Muscle of leg (tissue), 11 donors: ENCODE data around the gene ZNF454. TPM values are rescaled to one million over a fixed set of nuclear protein-coding genes. Genes with fewer than 3 reads are reported as not detected.

ENCODE experiments used
- DNase-seq: peaks from one replicate; pipeline ENCODE4 v3.0.0; 2013
- H3K27ac ChIP-seq: one replicate; pipeline ENCODE4 v1.5.1; 2013; ENCODE audit warnings: mild to moderate bottlenecking, low read length, control low read depth
- H3K27me3 ChIP-seq: one replicate; pipeline ENCODE4 v1.6.1; 2013; ENCODE audit warnings: low read length; ENCODE audit not compliant: control insufficient read depth, insufficient read depth
- H3K36me3 ChIP-seq: one replicate; pipeline ENCODE4 v1.6.1; 2013; ENCODE audit warnings: low read length; ENCODE audit not compliant: control insufficient read depth, insufficient read depth
- H3K4me1 ChIP-seq: one replicate; pipeline ENCODE4 v1.6.1; 2013; ENCODE audit warnings: low read length; ENCODE audit not compliant: control insufficient read depth, insufficient read depth
- H3K4me3 ChIP-seq: one replicate; pipeline ENCODE4 v1.5.1; 2013; ENCODE audit warnings: low read length, control low read depth
- H3K9me3 ChIP-seq: replicated peaks from 2 replicates; pipeline ENCODE4 v1.6.1; 2013; ENCODE audit warnings: low read depth, low read length; ENCODE audit not compliant: control insufficient read depth
- WGBS: methylation state at CpG from one replicate; pipeline ENCODE4 v1.1.5; 2013; ENCODE audit warnings: missing lambda C conversion rate; ENCODE audit not compliant: insufficient coverage; 5-methylcytosine and 5-hydroxymethylcytosine counted together
- polyA plus RNA-seq, 8 donors: library from polyadenylated mRNA; unstranded; fragments of 120-200 nt; gene quantifications; one replicate each; pipeline versions ENCODE4 v1.2.1 to v1.2.3, GENCODE V29; 2013; ENCODE audit warnings: inconsistent platforms in 1 of 8, low replicate concordance in 1 of 8; ENCODE audit not compliant: insufficient read length in 8 of 8, insufficient read depth in 1 of 8
- total RNA-seq: library from RNA; stranded (reverse); fragments of 120-200 nt; gene quantifications from one replicate; pipeline ENCODE4 v1.2.4, GENCODE V29; 2013

ZNF454 gene
- total and polyA plus RNA-seq, 9 donors, result 2.5 to 4.9 (median 3.1) TPM

DNA sequence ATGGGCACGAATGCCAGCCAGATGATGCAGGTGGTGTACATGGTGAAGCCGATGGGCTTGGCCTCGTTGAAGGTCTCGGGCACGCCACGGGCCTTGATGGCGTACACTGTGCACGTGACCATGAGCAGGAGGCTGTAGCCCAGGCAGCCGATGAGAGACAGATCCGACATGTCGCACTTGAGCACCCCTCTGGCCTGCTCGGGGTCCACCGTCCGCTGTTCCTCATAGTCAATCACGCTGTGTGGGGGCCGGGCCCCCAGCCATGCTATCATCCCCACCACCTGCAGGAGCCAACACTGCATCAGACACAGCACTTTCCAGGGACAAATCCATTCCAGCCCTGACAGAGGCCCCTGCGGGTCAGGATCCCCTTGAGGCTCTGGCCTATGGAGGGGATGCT, 41.9 kb downstream of the ZNF454 start:
- H3K4me1 ChIP-seq, result no peaks in the 10 kb centered on the region
- no peaks in the 10 kb centered on the region for H3K36me3 ChIP-seq
- WGBS, result 97% methylated on average over 17 of the region's 17 CpGs
- H3K9me3 ChIP-seq, result peaks cover 82% of the 10 kb centered on the region
- no peaks in the 10 kb centered on the region for H3K27me3 ChIP-seq
- DNase-seq, result no peak
- no peak overlapping the region for H3K27ac ChIP-seq
- no peak overlapping the region for H3K4me3 ChIP-seq

DNA sequence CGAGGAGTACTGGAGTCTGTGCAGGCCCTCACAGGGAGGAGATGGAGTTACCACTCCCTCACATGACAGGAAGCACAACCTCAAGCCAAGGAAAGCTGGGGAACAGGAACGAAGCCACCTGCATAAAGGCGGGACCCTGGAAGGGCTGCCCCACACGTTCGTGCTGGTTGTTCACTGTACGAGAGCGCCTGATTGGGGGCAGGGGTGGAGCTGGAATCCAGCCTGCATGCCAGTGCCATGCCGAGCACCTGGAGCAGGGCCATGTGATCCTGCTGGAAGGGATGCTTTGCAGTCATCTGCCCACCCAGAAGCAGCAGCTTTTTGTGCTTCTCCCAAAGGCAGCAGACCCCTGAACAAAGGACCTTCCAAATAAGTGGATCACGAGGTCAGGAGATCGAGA, 42.7 kb downstream of the ZNF454 start:
- H3K4me1 ChIP-seq, result no peaks in the 10 kb centered on the region
- H3K9me3 ChIP-seq, result peaks cover 82% of the 10 kb centered on the region
- 98% methylated on average over 9 of the region's 10 CpGs for WGBS
- H3K27me3 ChIP-seq, result no peaks in the 10 kb centered on the region
- H3K4me3 ChIP-seq, result no peak overlapping the region
- no peak overlapping the region for H3K27ac ChIP-seq
- no peak for DNase-seq
- H3K36me3 ChIP-seq, result no peaks in the 10 kb centered on the region

DNA sequence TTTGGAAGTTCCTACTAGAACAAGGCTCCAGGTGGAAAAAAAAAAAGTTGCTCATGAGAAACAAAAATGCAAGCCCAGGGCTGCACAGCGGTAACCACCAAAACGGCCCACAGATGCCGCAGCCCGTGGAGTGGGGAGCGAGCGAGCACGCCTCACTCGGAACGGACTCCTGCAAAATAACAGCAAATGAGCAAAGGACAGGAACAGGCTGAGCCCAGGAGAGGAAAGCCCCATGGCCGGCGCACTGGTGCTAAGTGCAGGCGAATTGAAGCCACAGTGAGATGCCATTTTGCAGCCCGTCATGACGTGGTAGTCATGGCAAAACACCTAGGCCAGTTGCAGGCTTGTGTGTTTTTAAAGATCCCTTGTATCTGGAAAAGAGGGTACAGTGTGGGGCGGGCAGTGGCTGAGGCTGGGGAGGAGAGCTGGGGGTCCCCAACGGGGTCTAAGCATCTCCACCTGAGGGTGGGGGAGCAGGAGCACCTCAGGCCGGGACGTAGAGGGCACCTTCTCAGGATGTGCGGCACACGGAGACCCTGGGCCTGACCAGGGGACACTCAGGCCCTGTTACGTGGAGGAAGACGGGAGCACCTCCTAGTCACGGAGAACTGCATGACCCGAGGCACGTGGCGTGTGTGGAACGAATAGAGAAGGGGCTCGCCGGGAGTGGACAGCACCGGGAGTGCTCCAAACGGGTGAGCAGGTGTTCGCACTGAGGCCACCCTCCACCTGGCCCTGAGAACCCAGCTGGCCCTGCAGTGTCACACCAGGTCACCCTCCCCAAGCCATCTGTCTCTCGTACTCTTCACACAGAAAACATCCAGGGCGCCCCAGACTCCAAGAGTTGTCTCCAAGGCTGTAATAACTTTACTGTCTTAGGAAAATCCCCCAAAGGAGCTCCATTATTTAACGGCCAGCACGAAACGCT, 43.4 kb downstream of the ZNF454 start:
- Histone ChIP-seq H3K4me1 (no peaks in the 10 kb centered on the region), H3K36me3 (no peaks in the 10 kb centered on the region), H3K27ac (no peak overlapping the region), H3K9me3 (peaks cover 81% of the 10 kb centered on the region), H3K27me3 (no peaks in the 10 kb centered on the region), H3K4me3 (no peak overlapping the region)
- DNase-seq, result no peak
- WGBS, result 96% methylated on average over 37 of the region's 37 CpGs

DNA sequence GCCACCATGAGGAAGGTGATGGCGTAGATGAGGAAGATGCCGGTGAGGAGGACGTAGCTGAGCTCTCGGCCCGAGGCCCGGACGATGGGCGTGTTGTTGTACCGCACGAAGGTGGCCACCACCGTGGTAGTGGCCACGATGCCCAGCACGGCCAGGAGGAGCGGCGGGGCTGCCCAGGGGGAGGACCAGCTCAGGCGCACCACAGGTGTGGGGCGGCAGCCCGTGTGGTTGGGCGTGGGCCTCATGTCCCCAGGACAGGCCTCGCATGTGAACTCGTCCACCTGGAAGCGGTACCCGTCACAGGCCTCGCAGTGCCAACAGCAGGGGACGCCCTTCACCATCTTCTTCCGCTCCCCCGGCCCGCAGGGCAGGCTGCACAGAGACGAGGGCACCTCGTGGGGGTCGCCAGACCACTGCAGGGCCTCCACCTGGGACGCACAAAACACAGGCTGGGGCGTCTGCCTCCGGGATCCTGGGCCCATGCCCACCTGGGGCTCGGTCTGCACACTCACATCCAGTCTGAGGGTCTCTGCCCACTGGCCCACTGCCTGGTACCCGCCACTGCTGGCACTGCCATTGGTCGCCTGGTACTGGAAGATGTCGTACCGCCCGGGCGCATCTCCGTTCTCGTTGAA, 45.4 kb downstream of the ZNF454 start:
- Histone ChIP-seq H3K27me3 (no peaks in the 10 kb centered on the region), H3K36me3 (no peaks in the 10 kb centered on the region), H3K27ac (no peak overlapping the region), H3K4me3 (no peak overlapping the region), H3K4me1 (no peaks in the 10 kb centered on the region), H3K9me3 (peaks cover 75% of the 10 kb centered on the region)
- DNase-seq, result no peak
- WGBS, result 99% methylated on average over 43 of the region's 43 CpGs

DNA sequence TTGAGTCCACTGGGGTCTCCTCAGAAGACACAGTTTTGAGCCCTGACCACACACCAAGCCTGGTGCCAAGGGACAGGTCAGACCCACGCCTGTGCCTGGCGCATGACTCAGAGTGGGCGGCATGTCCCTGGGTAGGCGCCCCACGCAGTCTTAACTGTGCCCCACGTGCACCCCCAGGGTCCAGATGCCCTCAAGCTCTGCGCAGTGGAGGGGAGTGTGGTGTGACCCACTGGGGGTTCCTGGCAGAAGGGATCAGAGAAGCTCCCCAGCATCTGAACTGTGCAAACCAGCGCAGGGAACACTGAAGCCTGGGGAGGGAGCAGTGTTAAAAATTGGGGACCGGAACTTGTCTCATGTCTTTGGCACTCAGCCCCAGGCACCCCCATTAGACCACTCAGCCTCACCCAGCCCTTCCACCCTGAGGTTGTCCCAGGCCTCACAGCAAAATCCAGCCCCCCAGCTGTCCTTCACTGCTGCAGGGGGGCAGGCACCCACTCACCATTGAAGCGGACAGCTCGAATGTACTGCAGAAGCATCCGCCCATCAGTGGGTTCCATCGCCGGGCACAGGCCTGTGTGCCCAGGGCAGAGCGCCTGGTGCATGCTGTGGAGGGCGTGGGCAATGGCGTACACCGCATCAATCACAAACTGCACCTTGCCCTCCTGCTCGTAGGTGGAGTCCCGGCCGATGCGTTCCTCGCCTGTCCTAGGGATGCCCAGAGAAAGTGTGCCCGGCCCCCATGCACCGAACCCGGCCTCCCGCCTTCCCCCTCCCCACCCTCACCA, 47.6 kb downstream of the ZNF454 start:
- H3K27me3 ChIP-seq, result peaks cover 13% of the 10 kb centered on the region
- 91% methylated on average over 22 of the region's 27 CpGs for WGBS
- H3K27ac ChIP-seq, result no peak overlapping the region
- H3K36me3 ChIP-seq, result no peaks in the 10 kb centered on the region
- peaks cover 56% of the 10 kb centered on the region for H3K9me3 ChIP-seq
- H3K4me1 ChIP-seq, result no peaks in the 10 kb centered on the region
- DNase-seq, result no peak
- no peak overlapping the region for H3K4me3 ChIP-seq

DNA sequence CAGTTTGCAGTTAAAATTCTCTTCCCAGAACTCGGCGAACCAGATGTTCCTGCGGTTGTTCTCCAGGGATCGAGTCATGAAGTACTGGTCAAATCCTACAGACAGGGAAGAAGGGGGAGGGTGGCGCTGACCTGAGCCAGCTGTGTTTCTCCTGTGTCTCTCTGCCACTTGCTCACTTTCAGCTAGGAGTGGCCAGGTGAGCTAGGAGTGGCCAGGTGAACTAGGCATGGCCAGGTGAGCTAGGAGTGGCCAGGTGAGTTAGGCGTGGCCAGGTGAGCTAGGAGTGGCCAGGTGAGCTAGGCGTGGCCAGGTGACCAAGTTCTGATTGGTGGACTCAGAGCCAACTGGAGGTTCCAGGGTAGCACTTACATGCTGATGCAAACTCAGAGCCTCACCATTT, 48.3 kb downstream of the ZNF454 start:
- Histone ChIP-seq H3K9me3 (peaks cover 50% of the 10 kb centered on the region), H3K4me3 (no peak overlapping the region), H3K27me3 (peaks cover 20% of the 10 kb centered on the region), H3K4me1 (no peaks in the 10 kb centered on the region), H3K36me3 (no peaks in the 10 kb centered on the region), H3K27ac (no peak overlapping the region)
- no peak for DNase-seq
- 91% methylated on average over 4 of the region's 7 CpGs for WGBS

DNA sequence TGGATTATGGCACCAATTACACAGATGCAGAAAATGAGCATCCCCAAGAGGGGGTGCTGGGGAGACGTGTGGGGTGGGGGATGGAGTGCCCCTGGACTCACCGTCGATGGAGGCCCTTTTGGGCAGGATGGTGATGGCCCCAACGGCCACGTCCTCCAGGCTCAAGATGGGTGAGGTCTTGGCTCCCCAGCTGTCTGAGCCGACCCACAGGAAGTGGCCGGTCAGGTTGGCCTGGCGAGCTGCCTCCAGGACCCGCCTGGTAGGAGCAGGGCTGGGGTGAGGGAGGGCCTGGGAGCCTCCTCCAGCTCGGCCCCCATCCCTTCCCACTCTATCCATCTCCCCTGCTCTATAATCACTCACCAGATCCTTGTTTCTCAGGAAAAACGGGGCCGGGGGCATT, 49.5 kb downstream of the ZNF454 start:
- Histone ChIP-seq H3K9me3 (peaks cover 40% of the 10 kb centered on the region), H3K27me3 (peaks cover 27% of the 10 kb centered on the region), H3K27ac (no peak overlapping the region), H3K4me3 (no peak overlapping the region), H3K36me3 (no peaks in the 10 kb centered on the region), H3K4me1 (no peaks in the 10 kb centered on the region)
- 88% methylated on average over 7 of the region's 12 CpGs for WGBS
- no peak for DNase-seq

DNA sequence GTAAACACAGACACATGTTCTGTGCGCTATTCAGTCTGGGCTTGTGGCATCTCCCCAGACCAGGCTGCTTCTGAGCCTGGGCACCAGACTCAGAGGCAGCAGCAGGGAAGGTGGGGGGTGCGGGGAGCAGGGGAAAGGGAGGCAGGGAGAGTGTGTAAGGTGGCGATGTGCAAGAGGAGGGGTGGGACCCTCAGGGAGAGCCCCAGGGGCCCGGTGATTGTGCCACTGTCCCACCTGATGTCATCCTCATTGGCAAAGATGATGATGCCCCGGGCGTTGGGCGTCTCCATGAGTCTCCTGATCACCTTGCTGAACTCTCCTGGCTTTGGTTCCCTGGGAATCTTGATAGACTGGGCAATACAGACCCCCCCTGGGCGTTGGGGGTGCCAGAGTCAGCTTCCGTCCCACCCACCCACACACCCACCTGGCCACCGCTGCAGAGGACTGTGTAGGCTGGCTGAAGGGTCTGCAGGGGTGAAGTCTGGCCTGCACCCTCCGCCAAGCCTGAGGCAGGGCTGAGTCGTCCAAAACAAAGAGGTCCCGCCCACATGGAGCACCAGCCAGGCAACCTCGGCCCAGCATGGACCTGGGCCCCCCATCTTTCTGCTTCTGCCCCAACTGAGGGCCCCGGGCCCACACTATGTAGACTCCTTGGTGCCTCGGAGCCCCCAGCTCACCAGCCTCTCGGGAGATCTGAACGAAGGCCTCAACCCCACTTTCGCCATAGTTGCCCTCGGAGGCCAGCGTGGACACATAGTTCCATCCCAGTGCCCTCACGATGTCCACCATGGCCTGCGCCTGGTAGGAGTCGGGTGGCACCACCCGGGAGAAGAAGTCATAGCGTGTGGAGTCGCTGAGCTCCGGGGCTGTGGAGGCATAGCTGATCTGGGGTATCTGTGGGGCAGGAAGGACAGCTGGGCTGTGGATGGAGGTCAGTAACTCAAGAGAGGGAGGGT, 50.5 kb downstream of the ZNF454 start:
- no peaks in the 10 kb centered on the region for H3K36me3 ChIP-seq
- no peak for DNase-seq
- H3K4me3 ChIP-seq, result no peak overlapping the region
- no peak overlapping the region for H3K27ac ChIP-seq
- peaks cover 36% of the 10 kb centered on the region for H3K27me3 ChIP-seq
- no peaks in the 10 kb centered on the region for H3K4me1 ChIP-seq
- 91% methylated on average over 25 of the region's 28 CpGs for WGBS
- H3K9me3 ChIP-seq, result peaks cover 32% of the 10 kb centered on the region

DNA sequence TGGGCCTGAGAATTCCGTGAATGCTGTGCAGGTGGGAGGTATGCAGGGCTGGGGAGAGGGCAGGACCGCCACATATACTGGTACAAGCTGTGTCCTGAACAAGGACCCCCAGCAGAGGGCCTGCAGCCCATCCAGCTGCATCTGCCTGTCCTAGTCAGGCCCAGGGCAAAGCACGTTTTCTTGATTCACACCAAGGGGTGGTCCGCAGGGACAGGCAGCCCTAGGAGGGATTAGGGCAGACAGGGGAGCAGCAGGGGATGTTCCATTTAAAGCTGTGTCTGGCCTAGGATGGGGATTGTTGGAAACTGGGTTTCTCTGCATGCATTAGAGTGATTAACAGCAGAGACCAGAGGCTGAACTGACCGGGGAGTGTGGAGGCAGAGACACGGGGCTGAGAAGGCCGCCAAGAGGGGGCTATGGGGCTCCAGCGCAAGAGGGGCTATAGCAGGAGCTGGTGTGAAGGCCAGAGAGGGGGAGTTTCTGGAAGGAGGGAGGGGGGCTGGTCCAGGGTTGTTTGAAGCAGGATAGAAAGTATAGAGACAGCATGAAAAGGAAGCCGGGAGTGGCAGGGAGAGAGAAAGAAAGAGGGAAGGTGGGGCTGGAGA, 51.4 kb downstream of the ZNF454 start:
- no peaks in the 10 kb centered on the region for H3K36me3 ChIP-seq
- peaks cover 45% of the 10 kb centered on the region for H3K27me3 ChIP-seq
- DNase-seq, result no peak
- H3K4me1 ChIP-seq, result no peaks in the 10 kb centered on the region
- H3K27ac ChIP-seq, result no peak overlapping the region
- peaks cover 24% of the 10 kb centered on the region for H3K9me3 ChIP-seq
- 46% methylated on average over 9 of the region's 9 CpGs for WGBS
- no peak overlapping the region for H3K4me3 ChIP-seq
